Activated CD4-positive, alpha-beta T cell treated with anti-CD3 and anti-CD28 coated beads, Interleukin-2, amount 10 ng/mL, durations not matched to agents 24 days and 14 days (primary cell): ENCODE measurements around the gene BNC2. TPM values are rescaled to one million over a fixed set of nuclear protein-coding genes. Genes with fewer than 3 reads are reported as not detected.

Source experiments
- DNase-seq: peaks from one replicate; pipeline ENCODE4 v3.0.0; 2022
- H3K27ac Mint-ChIP-seq: one replicate; pipeline ENCODE4 v1.8.0; 2022; ENCODE audit warnings: mild to moderate bottlenecking, mixed read lengths
- H3K27me3 Mint-ChIP-seq: one replicate; pipeline ENCODE4 v1.8.0; 2022; ENCODE audit warnings: mixed read lengths
- H3K36me3 Mint-ChIP-seq: one replicate; pipeline ENCODE4 v1.8.0; 2022; ENCODE audit warnings: low read depth, mild to moderate bottlenecking, mixed read lengths
- H3K4me1 Mint-ChIP-seq: one replicate; pipeline ENCODE4 v1.8.0; 2021; ENCODE audit warnings: mixed read lengths
- H3K4me3 Mint-ChIP-seq: one replicate; pipeline ENCODE4 v1.8.0; 2022; ENCODE audit warnings: mild to moderate bottlenecking, moderate library complexity, mixed read lengths
- H3K9me3 Mint-ChIP-seq: one replicate; pipeline ENCODE4 v1.8.0; 2021; ENCODE audit warnings: mixed read lengths
- intact Hi-C: fragments of 100-400 bp; cut with micrococcal nuclease; formaldehyde crosslinking; loops from one replicate; pipeline ENCODE4 v1.15.1; 2023
- total RNA-seq: library from RNA; stranded (reverse); gene quantifications from 2 replicates; pipeline ENCODE4 v1.2.3, GENCODE V29; 2022

The BNC2 gene
- total RNA-seq, 1 donor from 2014 or later = not detected

- intact Hi-C loops = no loop called here
- Mint-ChIP-seq H3K27ac (no peak overlapping the region), H3K4me3 (no peak overlapping the region), H3K4me1 (no peaks in the 10 kb centered on the region), H3K27me3 (no peaks in the 10 kb centered on the region), H3K36me3 (no peaks in the 10 kb centered on the region), H3K9me3 (no peaks in the 10 kb centered on the region)
- DNase-seq = no peak
Measured at GRCh38 chr9:16436545-16436944, 433.9 kb downstream of the BNC2 start.

GRCh38 chr9:16434526-16434925, 435.9 kb downstream of the BNC2 start:
- intact Hi-C loops = no loop called here
- Mint-ChIP-seq H3K36me3 (no peaks in the 10 kb centered on the region), H3K27me3 (no peaks in the 10 kb centered on the region), H3K4me1 (no peaks in the 10 kb centered on the region), H3K4me3 (no peak overlapping the region), H3K27ac (no peak overlapping the region), H3K9me3 (no peaks in the 10 kb centered on the region)
- DNase-seq = no peak

- H3K27me3 Mint-ChIP-seq = no peaks in the 10 kb centered on the region
- no peak overlapping the region for H3K4me3 Mint-ChIP-seq
- intact Hi-C loops = no loop called here
- no peaks in the 10 kb centered on the region for H3K9me3 Mint-ChIP-seq
- no peak overlapping the region for H3K27ac Mint-ChIP-seq
- no peaks in the 10 kb centered on the region for H3K4me1 Mint-ChIP-seq
- no peaks in the 10 kb centered on the region for H3K36me3 Mint-ChIP-seq
- no peak for DNase-seq
Measured at GRCh38 chr9:16433494-16433893, 437.0 kb downstream of the BNC2 start.

GRCh38 chr9:16431666-16432392, 438.6 kb downstream of the BNC2 start:
- no peak for DNase-seq
- intact Hi-C loops = no loop called here
- no peaks in the 10 kb centered on the region for H3K9me3 Mint-ChIP-seq
- no peaks in the 10 kb centered on the region for H3K4me1 Mint-ChIP-seq
- H3K27ac Mint-ChIP-seq = no peak overlapping the region
- H3K27me3 Mint-ChIP-seq = no peaks in the 10 kb centered on the region
- no peak overlapping the region for H3K4me3 Mint-ChIP-seq
- H3K36me3 Mint-ChIP-seq = no peaks in the 10 kb centered on the region

- DNase-seq = no peak
- Mint-ChIP-seq H3K27me3 (no peaks in the 10 kb centered on the region), H3K4me1 (no peaks in the 10 kb centered on the region), H3K27ac (no peak overlapping the region), H3K4me3 (no peak overlapping the region), H3K36me3 (no peaks in the 10 kb centered on the region), H3K9me3 (no peaks in the 10 kb centered on the region)
- intact Hi-C loops = no loop called here
Measured at GRCh38 chr9:16429671-16430070, 440.8 kb downstream of the BNC2 start.

GRCh38 chr9:16427873-16428427, 442.5 kb downstream of the BNC2 start:
- H3K27me3 Mint-ChIP-seq = no peaks in the 10 kb centered on the region
- H3K27ac Mint-ChIP-seq = no peak overlapping the region
- no peaks in the 10 kb centered on the region for H3K9me3 Mint-ChIP-seq
- no peak overlapping the region for H3K4me3 Mint-ChIP-seq
- no peaks in the 10 kb centered on the region for H3K4me1 Mint-ChIP-seq
- intact Hi-C loops = no loop called here
- H3K36me3 Mint-ChIP-seq = no peaks in the 10 kb centered on the region
- no peak for DNase-seq

- Mint-ChIP-seq H3K9me3 (no peaks in the 10 kb centered on the region), H3K4me1 (no peaks in the 10 kb centered on the region), H3K36me3 (no peaks in the 10 kb centered on the region), H3K4me3 (no peak overlapping the region), H3K27ac (no peak overlapping the region), H3K27me3 (no peaks in the 10 kb centered on the region)
- DNase-seq = no peak
- intact Hi-C loops = no loop called here
Measured at GRCh38 chr9:16426716-16427115, 443.8 kb downstream of the BNC2 start.

- Mint-ChIP-seq H3K4me3 (no peak overlapping the region), H3K27ac (no peak overlapping the region), H3K9me3 (no peaks in the 10 kb centered on the region), H3K27me3 (no peaks in the 10 kb centered on the region), H3K4me1 (no peaks in the 10 kb centered on the region), H3K36me3 (no peaks in the 10 kb centered on the region)
- DNase-seq = no peak
- intact Hi-C loops = no loop called here
Measured at GRCh38 chr9:16425562-16426231, 444.8 kb downstream of the BNC2 start.

- intact Hi-C loops = no loop called here
Measured at GRCh38 chr9:16422114-16422513, 448.4 kb downstream of the BNC2 start.

GRCh38 chr9:16421532-16421931, 448.9 kb downstream of the BNC2 start:
- intact Hi-C loops = no loop called here
- DNase-seq = no peak
- no peaks in the 10 kb centered on the region for H3K4me1 Mint-ChIP-seq
- no peak overlapping the region for H3K27ac Mint-ChIP-seq
- H3K27me3 Mint-ChIP-seq = no peaks in the 10 kb centered on the region
- no peaks in the 10 kb centered on the region for H3K9me3 Mint-ChIP-seq
- no peaks in the 10 kb centered on the region for H3K36me3 Mint-ChIP-seq
- no peak overlapping the region for H3K4me3 Mint-ChIP-seq

More at GRCh38 chr9:16422114-16422513, 448.4 kb downstream of the BNC2 start:
- Mint-ChIP-seq H3K36me3 (no peaks in the 10 kb centered on the region), H3K9me3 (no peaks in the 10 kb centered on the region), H3K4me1 (no peaks in the 10 kb centered on the region), H3K27ac (no peak overlapping the region), H3K27me3 (no peaks in the 10 kb centered on the region), H3K4me3 (no peak overlapping the region)
- no peak for DNase-seq

GRCh38 chr9:16419124-16419523, 451.3 kb downstream of the BNC2 start:
- Mint-ChIP-seq H3K4me1 (no peaks in the 10 kb centered on the region), H3K27me3 (no peaks in the 10 kb centered on the region), H3K36me3 (no peaks in the 10 kb centered on the region), H3K9me3 (no peaks in the 10 kb centered on the region), H3K27ac (no peak overlapping the region), H3K4me3 (no peak overlapping the region)
- no peak for DNase-seq
- intact Hi-C loops = no loop called here

- no peak for DNase-seq
- Mint-ChIP-seq H3K4me1 (no peaks in the 10 kb centered on the region), H3K27me3 (no peaks in the 10 kb centered on the region), H3K27ac (no peak overlapping the region), H3K4me3 (no peak overlapping the region), H3K9me3 (no peaks in the 10 kb centered on the region), H3K36me3 (no peaks in the 10 kb centered on the region)
- intact Hi-C loops = no loop called here
Measured at GRCh38 chr9:16418721-16419120, 451.7 kb downstream of the BNC2 start.

- H3K4me3 Mint-ChIP-seq = no peak overlapping the region
- H3K27ac Mint-ChIP-seq = no peak overlapping the region
- H3K4me1 Mint-ChIP-seq = no peaks in the 10 kb centered on the region
- intact Hi-C loops = no loop called here
- no peaks in the 10 kb centered on the region for H3K36me3 Mint-ChIP-seq
- no peaks in the 10 kb centered on the region for H3K9me3 Mint-ChIP-seq
- DNase-seq = no peak
- H3K27me3 Mint-ChIP-seq = no peaks in the 10 kb centered on the region
Measured at GRCh38 chr9:16417749-16418148, 452.7 kb downstream of the BNC2 start.

GRCh38 chr9:16417161-16417560, 453.3 kb downstream of the BNC2 start:
- no peaks in the 10 kb centered on the region for H3K36me3 Mint-ChIP-seq
- intact Hi-C loops = no loop called here
- no peak overlapping the region for H3K4me3 Mint-ChIP-seq
- DNase-seq = peak; percentile 55
- H3K4me1 Mint-ChIP-seq = no peaks in the 10 kb centered on the region
- H3K9me3 Mint-ChIP-seq = no peaks in the 10 kb centered on the region
- no peak overlapping the region for H3K27ac Mint-ChIP-seq
- no peaks in the 10 kb centered on the region for H3K27me3 Mint-ChIP-seq
